Measurements from ENCODE around the gene RCCD1. TPM values are rescaled to one million over a fixed set of nuclear protein-coding genes. Genes with fewer than 3 reads are reported as not detected.

RCCD1 gene
- total and polyA plus RNA-seq, 4 donors = 3.9 to 12.3 (median 7.1) TPM

- no peak for ATAC-seq (ENCODE audit: low FRiP score)
- intact Hi-C loops (cut with DNase I) = loop anchor here (1.0 to 2.0 kb wide), 2 partner anchors 26 to 27 kb away; partner anchors contain the start of gene MAN2A2 (in 2 of the 2)
- 48 to 51% methylated on average over 21 of the region's 21 CpGs for WGBS, 2 donors
- H3K36me3 ChIP-seq (ENCODE audit: control insufficient read depth in 1 of 2, insufficient read depth in 2 of 2, low read length in 1 of 2) = no peaks in the 10 kb centered on the region
- no peaks in the 10 kb centered on the region for H3K4me1 ChIP-seq (ENCODE audit: control insufficient read depth in 1 of 2, insufficient read depth in 2 of 2, low read length in 2 of 2)
- H3K9me3 ChIP-seq (ENCODE audit: control insufficient read depth, low read length) = no peaks in the 10 kb centered on the region
- H3K4me3 ChIP-seq (ENCODE audit: low read length in 2 of 2) = peak overlapping the region; percentile 35 to 44
- DNase-seq = no peak
- no peaks in the 10 kb centered on the region for H3K27me3 ChIP-seq (ENCODE audit: control insufficient read depth in 1 of 2, insufficient read depth in 2 of 2, low read length in 1 of 2)
- H3K27ac ChIP-seq (ENCODE audit: low read depth in 1 of 2, low read length in 2 of 2) = peak overlapping the region in 1 of 2 donors; percentile 62
Measured at GRCh38 chr15:90929246-90930019, 25.3 kb upstream of the RCCD1 start.

- H3K36me3 ChIP-seq (ENCODE audit: control insufficient read depth in 1 of 2, insufficient read depth in 2 of 2, low read length in 1 of 2) = no peaks in the 10 kb centered on the region
- no peaks in the 10 kb centered on the region for H3K9me3 ChIP-seq (ENCODE audit: control insufficient read depth, low read length)
- DNase-seq (no peak), ATAC-seq (ENCODE audit: low FRiP score) (no peak)
- peaks cover 0 to 2% of the 10 kb centered on the region in 2 donors for H3K4me1 ChIP-seq (ENCODE audit: control insufficient read depth in 1 of 2, insufficient read depth in 2 of 2, low read length in 2 of 2)
- intact Hi-C loops (cut with DNase I) = loop anchor here in 1 of 2 donors (2.0 kb wide), 1 partner anchor 28 kb away; the partner anchor contains the start of gene MAN2A2
- no peak overlapping the region for H3K4me3 ChIP-seq (ENCODE audit: low read length in 2 of 2)
- H3K27ac ChIP-seq (ENCODE audit: low read depth in 1 of 2, low read length in 2 of 2) = peak overlapping the region in 1 of 2 donors; percentile 7
- 70 to 75% methylated on average over 15 of the region's 15 CpGs for WGBS, 2 donors
- H3K27me3 ChIP-seq (ENCODE audit: control insufficient read depth in 1 of 2, insufficient read depth in 2 of 2, low read length in 1 of 2) = no peaks in the 10 kb centered on the region
Measured at GRCh38 chr15:90930861-90931574, 23.7 kb upstream of the RCCD1 start.

DNA sequence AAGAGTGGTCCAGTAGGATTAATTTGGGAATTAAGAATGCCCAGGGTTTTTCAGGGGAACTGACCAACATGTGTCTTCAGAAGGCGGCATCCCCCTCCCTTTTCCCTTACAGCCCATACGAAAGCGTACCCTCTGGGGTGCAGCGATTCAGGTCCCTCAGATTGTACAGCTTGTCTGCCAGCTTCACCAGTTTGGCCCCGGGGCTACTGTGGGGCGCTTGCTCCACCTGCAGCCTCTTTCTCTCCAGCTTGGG is 23.2 kb upstream of the RCCD1 start:
- H3K27ac ChIP-seq (ENCODE audit: low read depth in 1 of 2, low read length in 2 of 2) = no peak overlapping the region
- no peaks in the 10 kb centered on the region for H3K9me3 ChIP-seq (ENCODE audit: control insufficient read depth, low read length)
- no peak for ATAC-seq (ENCODE audit: low FRiP score)
- no peaks in the 10 kb centered on the region for H3K36me3 ChIP-seq (ENCODE audit: control insufficient read depth in 1 of 2, insufficient read depth in 2 of 2, low read length in 1 of 2)
- H3K4me1 ChIP-seq (ENCODE audit: control insufficient read depth in 1 of 2, insufficient read depth in 2 of 2, low read length in 2 of 2) = peaks cover 0 to 6% of the 10 kb centered on the region in 2 donors
- no peaks in the 10 kb centered on the region for H3K27me3 ChIP-seq (ENCODE audit: control insufficient read depth in 1 of 2, insufficient read depth in 2 of 2, low read length in 1 of 2)
- no peak for DNase-seq
- whole genome bisulfite sequencing, 2 donors = 32 to 43% methylated on average over 6 of the region's 6 CpGs
- H3K4me3 ChIP-seq (ENCODE audit: low read length in 2 of 2) = no peak overlapping the region
- intact Hi-C loops (cut with DNase I) = loop anchor here in 1 of 2 donors (2.0 kb wide), 1 partner anchor 29 kb away; the partner anchor contains the start of gene MAN2A2

GRCh38 chr15:90931828-90932659 is 22.6 kb upstream of the RCCD1 start, which contains the start of gene HDDC3:
Gene HDDC3, minus strand, starts transcription at chr15:90932549. Its CDS starts 9 bp downstream, at chr15:90932540.
- Histone ChIP-seq H3K9me3 (ENCODE audit: control insufficient read depth, low read length) (no peaks in the 10 kb centered on the region), H3K4me3 (ENCODE audit: low read length in 2 of 2) (peak within 1 kb of the TSS; percentile 42 to 60), H3K4me1 (ENCODE audit: control insufficient read depth in 1 of 2, insufficient read depth in 2 of 2, low read length in 2 of 2) (peaks cover 0 to 6% of the 10 kb centered on the region in 2 donors), H3K36me3 (ENCODE audit: control insufficient read depth in 1 of 2, insufficient read depth in 2 of 2, low read length in 1 of 2) (no peaks in the 10 kb centered on the region), H3K27ac (ENCODE audit: low read depth in 1 of 2, low read length in 2 of 2) (peak within 1 kb of the TSS in 1 of 2 donors; percentile 55), H3K27me3 (ENCODE audit: control insufficient read depth in 1 of 2, insufficient read depth in 2 of 2, low read length in 1 of 2) (no peaks in the 10 kb centered on the region)
- WGBS, 2 donors = 1% methylated on average over 52 of the region's 52 CpGs
- peak; percentile 94 to 98 for DNase-seq
- ATAC-seq (ENCODE audit: low FRiP score) = peak; percentile 83
- intact Hi-C loops (cut with DNase I) = loop anchor here in 1 of 2 donors (2.0 kb wide), 1 partner anchor 29 kb away; the partner anchor contains the start of gene MAN2A2

- DNase-seq (no peak), ATAC-seq (ENCODE audit: low FRiP score) (no peak)
- H3K4me3 ChIP-seq (ENCODE audit: low read length in 2 of 2) = no peak overlapping the region
- H3K27me3 ChIP-seq (ENCODE audit: control insufficient read depth in 1 of 2, insufficient read depth in 2 of 2, low read length in 1 of 2) = no peaks in the 10 kb centered on the region
- H3K4me1 ChIP-seq (ENCODE audit: control insufficient read depth in 1 of 2, insufficient read depth in 2 of 2, low read length in 2 of 2) = peaks cover 0 to 6% of the 10 kb centered on the region in 2 donors
- peak overlapping the region in 1 of 2 donors; percentile 23 for H3K27ac ChIP-seq (ENCODE audit: low read depth in 1 of 2, low read length in 2 of 2)
- intact Hi-C loops (cut with DNase I) = no loop called here
- no peaks in the 10 kb centered on the region for H3K36me3 ChIP-seq (ENCODE audit: control insufficient read depth in 1 of 2, insufficient read depth in 2 of 2, low read length in 1 of 2)
- WGBS, 2 donors = 15 to 17% methylated on average over 5 of the region's 5 CpGs
- no peaks in the 10 kb centered on the region for H3K9me3 ChIP-seq (ENCODE audit: control insufficient read depth, low read length)
Measured at GRCh38 chr15:90932660-90932991, 22.1 kb upstream of the RCCD1 start.

- Histone ChIP-seq H3K4me1 (ENCODE audit: control insufficient read depth in 1 of 2, insufficient read depth in 2 of 2, low read length in 2 of 2) (peaks cover 0 to 6% of the 10 kb centered on the region in 2 donors), H3K27me3 (ENCODE audit: control insufficient read depth in 1 of 2, insufficient read depth in 2 of 2, low read length in 1 of 2) (no peaks in the 10 kb centered on the region), H3K36me3 (ENCODE audit: control insufficient read depth in 1 of 2, insufficient read depth in 2 of 2, low read length in 1 of 2) (no peaks in the 10 kb centered on the region), H3K9me3 (ENCODE audit: control insufficient read depth, low read length) (no peaks in the 10 kb centered on the region), H3K27ac (ENCODE audit: low read depth in 1 of 2, low read length in 2 of 2) (no peak overlapping the region), H3K4me3 (ENCODE audit: low read length in 2 of 2) (no peak overlapping the region)
- 65 to 81% methylated on average over 1 of the region's 1 CpG for WGBS, 2 donors
- intact Hi-C loops (cut with DNase I) = no loop called here
- DNase-seq (no peak), ATAC-seq (ENCODE audit: low FRiP score) (no peak)
Measured at GRCh38 chr15:90933301-90933700, 21.4 kb upstream of the RCCD1 start.

GRCh38 chr15:90934256-90934948 is 20.3 kb upstream of the RCCD1 start:
- peak overlapping the region; percentile 76 to 91 for H3K4me3 ChIP-seq (ENCODE audit: low read length in 2 of 2)
- H3K9me3 ChIP-seq (ENCODE audit: control insufficient read depth, low read length) = no peaks in the 10 kb centered on the region
- peaks cover 0 to 6% of the 10 kb centered on the region in 2 donors for H3K4me1 ChIP-seq (ENCODE audit: control insufficient read depth in 1 of 2, insufficient read depth in 2 of 2, low read length in 2 of 2)
- peaks cover 0 to under 1% of the 10 kb centered on the region in 2 donors for H3K36me3 ChIP-seq (ENCODE audit: control insufficient read depth in 1 of 2, insufficient read depth in 2 of 2, low read length in 1 of 2)
- peak overlapping the region in 1 of 2 donors; percentile 55 for H3K27ac ChIP-seq (ENCODE audit: low read depth in 1 of 2, low read length in 2 of 2)
- intact Hi-C loops (cut with DNase I) = no loop called here
- no peaks in the 10 kb centered on the region for H3K27me3 ChIP-seq (ENCODE audit: control insufficient read depth in 1 of 2, insufficient read depth in 2 of 2, low read length in 1 of 2)
- DNase-seq (peak; percentile 91 to 93), ATAC-seq (ENCODE audit: low FRiP score) (peak; percentile 65)
- WGBS, 2 donors = 1% methylated on average over 19 of the region's 19 CpGs

All from aorta (tissue), 5 donors.